Measurements from ENCODE around the gene SKI. TPM values are rescaled to one million over a fixed set of nuclear protein-coding genes. Genes with fewer than 3 reads are reported as not detected.

The SKI gene
- total RNA-seq, 1 experiment from 2014 or later = 89.5 TPM

DNA sequence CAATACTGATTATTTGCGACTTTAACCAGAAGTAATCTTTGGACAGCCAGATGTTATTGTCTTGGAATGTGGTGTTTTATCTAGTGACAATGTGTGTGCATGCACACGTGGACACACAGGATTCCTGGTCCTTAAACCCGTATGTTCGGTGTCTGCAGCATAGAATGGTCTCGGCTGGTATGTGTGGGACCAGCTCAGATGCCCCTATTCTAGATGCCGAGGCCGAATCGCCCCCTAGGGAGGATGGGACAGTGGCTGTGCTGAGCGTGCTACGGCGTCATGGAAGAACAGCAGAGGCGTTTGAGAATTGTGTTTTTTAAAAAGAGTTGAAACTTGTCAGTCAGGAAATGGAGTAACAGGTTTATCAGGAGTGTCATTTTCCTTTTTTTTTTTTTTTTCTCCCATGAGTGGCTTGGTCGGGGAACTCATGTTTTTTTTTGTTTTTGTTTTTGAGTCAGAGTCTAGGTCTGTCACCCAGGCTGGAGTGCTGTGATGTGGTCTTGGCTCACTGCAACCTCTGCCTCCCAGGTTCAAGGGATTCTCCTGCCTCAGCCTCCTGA is 30.1 kb downstream of the SKI start:
- Histone ChIP-seq H3K9ac (ENCODE audit: extremely low read depth, insufficient read length, low read length) (no peak overlapping the region), H4K8ac (replicated peaks; ENCODE audit: insufficient read length, low read depth, low read length) (no peak overlapping the region), H2BK15ac (ENCODE audit: low read depth, low read length) (no peak overlapping the region), H2BK120ac (ENCODE audit: low read depth, low read length, poor library complexity, severe bottlenecking) (no peak overlapping the region), H3K18ac (ENCODE audit: insufficient read length, low read depth, low read length) (no peak overlapping the region), H3K27me3 (ENCODE audit: insufficient read depth, low read length) (no peaks in the 10 kb centered on the region), H3K4me1 (ENCODE audit: insufficient read depth, low read length) (no peaks in the 10 kb centered on the region), H4K20me1 (ENCODE audit: control insufficient read depth, insufficient read depth, insufficient read length) (peaks cover 3% of the 10 kb centered on the region), H3K4ac (ENCODE audit: low read depth, low read length) (no peak overlapping the region), H4K91ac (ENCODE audit: insufficient read length, low read depth, low read length) (no peak overlapping the region), H2BK5ac (ENCODE audit: insufficient read length, low read length) (no peak overlapping the region), H3K79me1 (ENCODE audit: insufficient read depth, low read depth, low read length, poor library complexity, severe bottlenecking) (peaks cover 3% of the 10 kb centered on the region), H4K5ac (ENCODE audit: insufficient read length, low read depth, low read length) (no peak overlapping the region), H3K9me3 (ENCODE audit: control insufficient read depth, low read depth, low read length) (no peaks in the 10 kb centered on the region), H2AFZ (ENCODE audit: low read length) (no peak overlapping the region), H2AK5ac (ENCODE audit: insufficient read length, low read length) (no peak overlapping the region), H3K4me2 (ENCODE audit: insufficient read depth, insufficient read length, low read length) (no peak overlapping the region), H3K14ac (ENCODE audit: insufficient read depth, low read length) (no peak overlapping the region), H3K27ac (ENCODE audit: insufficient read length, low read depth, low read length) (no peak overlapping the region), H2BK20ac (ENCODE audit: low read depth, low read length, poor library complexity, severe bottlenecking) (no peak overlapping the region), H3T11ph (ENCODE audit: low read length) (no peak overlapping the region), H3K79me2 (ENCODE audit: insufficient read depth, low read length) (peaks cover 71% of the 10 kb centered on the region; the same call in 1 of the 2 replicates), H3K23me2 (ENCODE audit: insufficient read length, low read depth, low read length, poor library complexity, severe bottlenecking) (no peaks in the 10 kb centered on the region), H3K23ac (ENCODE audit: insufficient read length, low read depth, low read length) (no peak overlapping the region), H3K56ac (ENCODE audit: insufficient read length, low read depth, low read length) (no peak overlapping the region), H2BK12ac (ENCODE audit: insufficient read length, low read depth, low read length) (no peak overlapping the region)
- no peaks in the 10 kb centered on the region; the same call in 1 of the 2 replicates for H3K27me3 Mint-ChIP-seq (ENCODE audit: low read depth)
- H3K4me1 Mint-ChIP-seq = peaks cover 25 to 35% of the 10 kb centered on the region in 2 experiments
- H3K9me3 Mint-ChIP-seq = peaks cover 3 to 4% of the 10 kb centered on the region in 2 experiments; a peak in 2 of 5 replicates
- H3K27ac Mint-ChIP-seq = peak overlapping the region in 2 of 3 experiments; percentile 85 to 91; a peak in 3 of 7 replicates
- no peak for DNase-seq
- H3K36me3 Mint-ChIP-seq (ENCODE audit: insufficient read depth in 1 of 3, low read depth in 3 of 3) = peaks cover 3 to 13% (median 10%) of the 10 kb centered on the region in 3 experiments; a peak in 6 of 7 replicates
- WGBS (ENCODE audit: extremely low coverage, insufficient read length, low lambda C conversion rate) = no CpG with 5 or more reads among the region's 13 CpGs
- no peak overlapping the region for H3K4me3 Mint-ChIP-seq
- TF ChIP-seq CTCF (conservative IDR thresholded peaks at IDR 0.05) = no peak
